A549 (cell line): ENCODE data around the gene TACC3.

ENCODE experiments used
- CEBPB ChIP-seq, 2 experiments: fragments of >200 bp in 1 of 2; sonication (Bioruptor Twin) in 1 of 2; formaldehyde crosslinking in 1 of 2; IDR thresholded peaks; 2 replicates each; pipeline ENCODE4 v1.6.1; 2012 to 2016
- JUNB ChIP-seq: fragments of >200 bp; sonication (Bioruptor Twin); formaldehyde crosslinking; IDR thresholded peaks from 2 replicates; pipeline ENCODE4 v1.6.1; 2016
- NFE2L2 ChIP-seq: fragments of 150-350 bp; conservative IDR thresholded peaks from 2 replicates; pipeline ENCODE4 v1.6.1; 2014; ENCODE audit warnings: low read length
- POLR2A ChIP-seq: IDR thresholded peaks from 2 replicates; pipeline ENCODE4 v1.6.1; 2012; ENCODE audit warnings: mild to moderate bottlenecking, low read length
- RCOR1 ChIP-seq: fragments of 150-350 bp; IDR thresholded peaks from 2 replicates; pipeline ENCODE4 v1.6.1; 2014; ENCODE audit warnings: antibody characterized with exemption, low read length, low read depth
- SMC3 ChIP-seq: fragments of >200 bp; sonication (Bioruptor Twin); formaldehyde crosslinking; IDR thresholded peaks from 3 replicates; pipeline ENCODE4 v1.6.1; 2018; ENCODE audit warnings: inconsistent platforms
- ZFP36 ChIP-seq: fragments of 450-650 bp; IDR thresholded peaks from 2 replicates; pipeline ENCODE4 v1.6.1; 2014; ENCODE audit warnings: borderline replicate concordance; ENCODE audit not compliant: partially characterized antibody
- TF ChIP-seq, protein P1 (sequence below): fragments of >200 bp; sonication (Bioruptor Twin); formaldehyde crosslinking; IDR thresholded peaks from 3 replicates; pipeline ENCODE4 v1.5.1; 2016
- TF ChIP-seq, protein P2 (sequence below): IDR thresholded peaks from 2 replicates; pipeline ENCODE4 v1.6.1; 2012; ENCODE audit warnings: low read depth, borderline replicate concordance
- TF ChIP-seq, protein P3 (sequence below): fragments of 250-450 bp; sonication (Bioruptor Pico); IDR thresholded peaks from 2 replicates; pipeline ENCODE4 v1.5.0; 2021; ENCODE audit warnings: mild to moderate bottlenecking, moderate library complexity, borderline replicate concordance
- TF ChIP-seq, protein P4 (sequence below): IDR thresholded peaks from 2 replicates; pipeline ENCODE4 v1.6.1; 2012
- TF ChIP-seq, protein P5 (sequence below): fragments of 200-600 bp; sonication (generic); IDR thresholded peaks from 2 replicates; pipeline ENCODE4 v1.6.1; 2016; ENCODE audit warnings: antibody characterized with exemption, mild to moderate bottlenecking, moderate library complexity

DNA sequence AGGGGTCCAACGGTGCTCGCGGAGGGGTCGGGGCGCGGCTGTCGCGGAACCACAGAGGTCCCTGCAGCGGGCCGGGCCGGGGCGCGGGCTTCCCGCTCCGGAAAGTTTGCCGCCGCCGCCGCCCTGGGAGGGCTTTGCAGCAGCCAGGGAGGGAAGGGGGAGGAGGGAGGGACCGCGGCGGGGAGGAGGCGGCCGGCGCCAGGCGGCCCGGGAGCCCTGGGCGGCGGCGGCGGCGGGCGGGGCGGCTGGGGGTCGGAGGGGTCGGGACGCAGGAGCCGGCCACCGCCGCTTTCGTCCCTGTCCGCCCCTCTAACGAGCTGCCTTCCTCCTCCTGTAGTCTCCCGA, 72.1 kb downstream of the TACC3 start:
- TF ChIP-seq SMC3, result no peak
- TF ChIP-seq RCOR1, result no peak
- TF ChIP-seq, protein P1, sequence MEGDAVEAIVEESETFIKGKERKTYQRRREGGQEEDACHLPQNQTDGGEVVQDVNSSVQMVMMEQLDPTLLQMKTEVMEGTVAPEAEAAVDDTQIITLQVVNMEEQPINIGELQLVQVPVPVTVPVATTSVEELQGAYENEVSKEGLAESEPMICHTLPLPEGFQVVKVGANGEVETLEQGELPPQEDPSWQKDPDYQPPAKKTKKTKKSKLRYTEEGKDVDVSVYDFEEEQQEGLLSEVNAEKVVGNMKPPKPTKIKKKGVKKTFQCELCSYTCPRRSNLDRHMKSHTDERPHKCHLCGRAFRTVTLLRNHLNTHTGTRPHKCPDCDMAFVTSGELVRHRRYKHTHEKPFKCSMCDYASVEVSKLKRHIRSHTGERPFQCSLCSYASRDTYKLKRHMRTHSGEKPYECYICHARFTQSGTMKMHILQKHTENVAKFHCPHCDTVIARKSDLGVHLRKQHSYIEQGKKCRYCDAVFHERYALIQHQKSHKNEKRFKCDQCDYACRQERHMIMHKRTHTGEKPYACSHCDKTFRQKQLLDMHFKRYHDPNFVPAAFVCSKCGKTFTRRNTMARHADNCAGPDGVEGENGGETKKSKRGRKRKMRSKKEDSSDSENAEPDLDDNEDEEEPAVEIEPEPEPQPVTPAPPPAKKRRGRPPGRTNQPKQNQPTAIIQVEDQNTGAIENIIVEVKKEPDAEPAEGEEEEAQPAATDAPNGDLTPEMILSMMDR, result no peak
- TF ChIP-seq, protein P2, sequence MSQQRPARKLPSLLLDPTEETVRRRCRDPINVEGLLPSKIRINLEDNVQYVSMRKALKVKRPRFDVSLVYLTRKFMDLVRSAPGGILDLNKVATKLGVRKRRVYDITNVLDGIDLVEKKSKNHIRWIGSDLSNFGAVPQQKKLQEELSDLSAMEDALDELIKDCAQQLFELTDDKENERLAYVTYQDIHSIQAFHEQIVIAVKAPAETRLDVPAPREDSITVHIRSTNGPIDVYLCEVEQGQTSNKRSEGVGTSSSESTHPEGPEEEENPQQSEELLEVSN, result no peak
- no peak for TF ChIP-seq NFE2L2
- TF ChIP-seq, protein P3, sequence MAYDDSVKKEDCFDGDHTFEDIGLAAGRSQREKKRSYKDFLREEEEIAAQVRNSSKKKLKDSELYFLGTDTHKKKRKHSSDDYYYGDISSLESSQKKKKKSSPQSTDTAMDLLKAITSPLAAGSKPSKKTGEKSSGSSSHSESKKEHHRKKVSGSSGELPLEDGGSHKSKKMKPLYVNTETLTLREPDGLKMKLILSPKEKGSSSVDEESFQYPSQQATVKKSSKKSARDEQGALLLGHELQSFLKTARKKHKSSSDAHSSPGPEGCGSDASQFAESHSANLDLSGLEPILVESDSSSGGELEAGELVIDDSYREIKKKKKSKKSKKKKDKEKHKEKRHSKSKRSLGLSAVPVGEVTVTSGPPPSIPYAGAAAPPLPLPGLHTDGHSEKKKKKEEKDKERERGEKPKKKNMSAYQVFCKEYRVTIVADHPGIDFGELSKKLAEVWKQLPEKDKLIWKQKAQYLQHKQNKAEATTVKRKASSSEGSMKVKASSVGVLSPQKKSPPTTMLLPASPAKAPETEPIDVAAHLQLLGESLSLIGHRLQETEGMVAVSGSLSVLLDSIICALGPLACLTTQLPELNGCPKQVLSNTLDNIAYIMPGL (CRISPR knock-in tag), result no peak
- TF ChIP-seq, protein P4, sequence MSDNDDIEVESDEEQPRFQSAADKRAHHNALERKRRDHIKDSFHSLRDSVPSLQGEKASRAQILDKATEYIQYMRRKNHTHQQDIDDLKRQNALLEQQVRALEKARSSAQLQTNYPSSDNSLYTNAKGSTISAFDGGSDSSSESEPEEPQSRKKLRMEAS, result no peak
- no peak for TF ChIP-seq POLR2A
- TF ChIP-seq JUNB, result no peak
- TF ChIP-seq ZFP36, result no peak
- TF ChIP-seq, protein P5, sequence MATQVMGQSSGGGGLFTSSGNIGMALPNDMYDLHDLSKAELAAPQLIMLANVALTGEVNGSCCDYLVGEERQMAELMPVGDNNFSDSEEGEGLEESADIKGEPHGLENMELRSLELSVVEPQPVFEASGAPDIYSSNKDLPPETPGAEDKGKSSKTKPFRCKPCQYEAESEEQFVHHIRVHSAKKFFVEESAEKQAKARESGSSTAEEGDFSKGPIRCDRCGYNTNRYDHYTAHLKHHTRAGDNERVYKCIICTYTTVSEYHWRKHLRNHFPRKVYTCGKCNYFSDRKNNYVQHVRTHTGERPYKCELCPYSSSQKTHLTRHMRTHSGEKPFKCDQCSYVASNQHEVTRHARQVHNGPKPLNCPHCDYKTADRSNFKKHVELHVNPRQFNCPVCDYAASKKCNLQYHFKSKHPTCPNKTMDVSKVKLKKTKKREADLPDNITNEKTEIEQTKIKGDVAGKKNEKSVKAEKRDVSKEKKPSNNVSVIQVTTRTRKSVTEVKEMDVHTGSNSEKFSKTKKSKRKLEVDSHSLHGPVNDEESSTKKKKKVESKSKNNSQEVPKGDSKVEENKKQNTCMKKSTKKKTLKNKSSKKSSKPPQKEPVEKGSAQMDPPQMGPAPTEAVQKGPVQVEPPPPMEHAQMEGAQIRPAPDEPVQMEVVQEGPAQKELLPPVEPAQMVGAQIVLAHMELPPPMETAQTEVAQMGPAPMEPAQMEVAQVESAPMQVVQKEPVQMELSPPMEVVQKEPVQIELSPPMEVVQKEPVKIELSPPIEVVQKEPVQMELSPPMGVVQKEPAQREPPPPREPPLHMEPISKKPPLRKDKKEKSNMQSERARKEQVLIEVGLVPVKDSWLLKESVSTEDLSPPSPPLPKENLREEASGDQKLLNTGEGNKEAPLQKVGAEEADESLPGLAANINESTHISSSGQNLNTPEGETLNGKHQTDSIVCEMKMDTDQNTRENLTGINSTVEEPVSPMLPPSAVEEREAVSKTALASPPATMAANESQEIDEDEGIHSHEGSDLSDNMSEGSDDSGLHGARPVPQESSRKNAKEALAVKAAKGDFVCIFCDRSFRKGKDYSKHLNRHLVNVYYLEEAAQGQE, result no peak
- no peak for TF ChIP-seq CEBPB (IDR thresholded peaks at IDR 0.05)
